Ramos (cell line): ENCODE results near the gene ST6GALNAC6.

Source experiments
- in situ Hi-C: fragments of 300-500 bp; cut with MboI; formaldehyde crosslinking; loops from one replicate; pipeline ENCODE4 v1.14.3; 2022; ENCODE audit warnings: low sequenced_read_pairs; ENCODE audit not compliant: unreplicated experiment

Gene ST6GALNAC6, protein sequence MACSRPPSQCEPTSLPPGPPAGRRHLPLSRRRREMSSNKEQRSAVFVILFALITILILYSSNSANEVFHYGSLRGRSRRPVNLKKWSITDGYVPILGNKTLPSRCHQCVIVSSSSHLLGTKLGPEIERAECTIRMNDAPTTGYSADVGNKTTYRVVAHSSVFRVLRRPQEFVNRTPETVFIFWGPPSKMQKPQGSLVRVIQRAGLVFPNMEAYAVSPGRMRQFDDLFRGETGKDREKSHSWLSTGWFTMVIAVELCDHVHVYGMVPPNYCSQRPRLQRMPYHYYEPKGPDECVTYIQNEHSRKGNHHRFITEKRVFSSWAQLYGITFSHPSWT

DNA sequence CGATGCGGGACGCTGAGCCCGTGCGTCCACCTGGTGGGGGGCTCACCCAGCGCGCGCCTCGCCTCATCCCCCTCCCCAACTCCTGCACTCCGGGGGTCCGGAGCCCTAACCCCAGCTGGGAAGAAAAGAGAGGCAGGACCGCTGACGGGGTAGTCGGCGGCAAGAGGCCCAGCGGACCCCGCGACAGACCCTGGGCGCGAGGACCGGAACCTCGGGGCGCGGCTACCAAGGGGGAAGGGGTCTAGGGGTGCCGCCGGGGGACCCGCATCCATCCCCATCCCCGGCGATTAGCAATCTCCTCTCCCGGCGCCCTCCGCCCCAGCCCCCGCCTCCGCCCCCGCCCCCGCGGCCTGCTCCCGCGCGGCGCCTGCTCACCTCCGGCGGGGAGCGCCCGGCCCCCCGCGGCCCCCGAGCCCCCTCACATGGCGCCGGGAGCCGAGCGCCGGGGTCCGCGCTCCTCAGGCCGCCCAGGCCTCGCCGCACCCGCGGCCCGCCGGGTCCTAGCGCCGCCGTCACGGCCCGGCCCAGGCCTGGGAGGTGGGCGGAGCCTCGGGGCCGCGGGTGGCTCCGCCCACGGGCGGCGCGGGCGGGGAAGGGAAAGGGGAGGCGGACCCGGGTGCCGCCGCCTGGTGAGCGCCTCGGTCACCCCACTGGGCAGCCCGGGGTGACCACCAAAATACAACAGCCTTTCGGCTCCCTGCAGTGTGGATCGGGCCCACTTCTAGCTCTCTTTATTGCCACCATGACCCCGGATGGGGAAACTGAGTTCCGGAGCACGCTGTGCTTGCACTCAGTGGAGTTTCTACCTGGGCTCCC, at the start of gene ST6GALNAC6:
TSS of gene ST6GALNAC6 (minus strand) at position 476 of the 816 bp plus-strand sequence. CDS start 1,622 bp downstream, outside the sequence.
- in situ Hi-C loops: no loop called here

DNA sequence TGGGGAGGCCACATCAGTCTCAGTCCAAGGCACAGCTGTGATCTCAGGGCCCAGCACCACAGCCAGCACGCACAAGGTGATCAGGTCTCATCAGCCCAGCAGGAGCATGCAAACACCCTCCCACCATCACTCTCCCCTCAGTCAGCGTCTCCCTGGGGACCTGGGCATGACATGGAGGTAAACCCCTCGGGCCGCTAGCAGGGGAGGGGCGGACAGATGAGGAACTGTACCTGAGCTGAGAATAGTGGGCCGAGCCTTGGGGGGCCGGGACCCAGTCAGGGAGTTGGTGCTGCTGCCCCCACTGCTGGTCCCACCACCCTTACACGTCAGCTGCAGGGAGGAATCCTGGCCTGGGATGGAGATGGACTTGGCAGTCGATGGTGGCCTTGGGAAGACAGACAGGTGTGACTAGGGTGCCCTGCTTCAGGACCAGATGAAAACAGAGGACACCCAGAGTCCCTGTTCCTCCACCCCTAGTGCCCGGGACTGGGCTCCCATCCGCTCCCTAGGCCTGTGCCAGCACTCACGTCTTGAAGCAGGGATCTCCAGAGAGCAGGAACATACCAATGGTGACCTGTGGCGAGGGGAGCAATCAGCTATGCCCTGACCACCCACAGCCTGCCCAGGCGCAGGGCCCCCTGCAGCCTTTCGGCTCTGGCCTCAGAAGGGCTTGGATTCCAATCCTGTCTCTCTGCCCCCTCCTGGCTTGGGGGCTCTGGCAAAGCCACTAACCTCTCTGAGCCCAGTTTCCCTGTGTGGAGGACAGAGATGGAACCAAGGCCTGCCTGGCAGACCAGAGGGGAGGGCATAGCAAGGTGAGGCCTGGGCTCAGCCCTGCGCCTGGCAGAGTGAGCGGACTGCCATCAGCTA, 48.7 kb upstream of the ST6GALNAC6 start:
- in situ Hi-C loops: loop anchor here (5.0 kb wide), 1 partner anchor 84 kb away; no protein-coding TSS in a partner anchor

DNA sequence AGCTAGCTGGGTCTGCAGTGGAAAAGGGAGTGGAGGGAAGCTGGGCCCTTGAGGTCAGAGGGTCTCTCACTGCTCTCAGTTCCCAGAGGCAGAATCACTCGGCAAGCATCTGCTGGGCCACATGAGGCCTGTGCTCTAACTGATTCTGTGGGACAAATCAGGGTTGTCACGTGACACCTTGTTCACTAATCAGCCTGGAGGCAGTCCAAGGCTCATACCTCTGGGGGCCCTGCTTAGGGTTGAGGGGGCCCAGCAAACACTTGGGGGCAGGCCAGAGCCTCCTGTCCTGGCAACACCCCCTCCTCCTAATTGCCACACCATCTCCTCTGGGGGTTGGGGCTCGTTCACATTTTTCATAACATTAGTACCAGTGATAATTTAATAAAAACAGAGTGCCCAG, 47.3 kb upstream of the ST6GALNAC6 start:
- in situ Hi-C loops: loop anchor here (5.0 kb wide), 1 partner anchor 86 kb away; no protein-coding TSS in a partner anchor

- in situ Hi-C loops: loop anchor here (5.0 kb wide), 1 partner anchor 86 kb away; no protein-coding TSS in a partner anchor
Observed at GRCh38 chr9:127945942-127946341, 46.5 kb upstream of the ST6GALNAC6 start.

GRCh38 chr9:127945338-127945737, 45.9 kb upstream of the ST6GALNAC6 start:
- in situ Hi-C loops: loop anchor here (5.0 kb wide), 1 partner anchor 87 kb away; no protein-coding TSS in a partner anchor

GRCh38 chr9:127944586-127945218, 45.3 kb upstream of the ST6GALNAC6 start:
- in situ Hi-C loops: loop anchor here (5.0 kb wide), 1 partner anchor 88 kb away; no protein-coding TSS in a partner anchor

GRCh38 chr9:127943731-127944144, 44.3 kb upstream of the ST6GALNAC6 start:
- in situ Hi-C loops: no loop called here

DNA sequence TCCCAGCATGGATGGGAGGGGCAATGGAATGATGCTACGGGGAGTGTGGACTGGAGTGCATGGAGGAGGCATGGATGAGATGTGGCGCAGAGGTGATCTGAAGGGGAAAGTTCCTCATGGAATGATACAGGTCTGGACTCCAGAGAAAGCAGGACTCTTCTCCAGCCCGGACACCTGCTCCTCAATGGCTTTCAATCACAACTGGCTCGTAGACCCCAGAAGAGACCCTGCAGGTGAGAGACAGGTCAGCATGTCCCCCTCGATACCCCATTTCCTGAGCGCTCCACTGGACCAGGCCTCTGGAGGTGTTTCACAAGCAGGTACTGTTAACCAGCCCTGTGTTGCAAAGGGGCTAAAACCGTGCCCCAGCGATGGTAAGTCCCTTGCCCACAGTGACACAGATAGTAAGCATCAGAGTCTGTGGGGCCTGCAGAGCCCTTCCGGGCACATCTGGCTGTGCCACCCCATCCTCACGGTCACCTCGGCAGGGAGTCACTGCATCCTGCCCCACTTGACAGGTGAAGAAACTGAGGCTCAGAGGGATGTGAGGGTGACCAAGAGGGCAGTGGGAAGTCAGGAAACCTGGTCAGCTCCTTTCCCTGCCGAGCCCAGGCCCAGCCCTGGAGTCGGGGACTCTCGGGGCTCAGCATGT, 43.7 kb upstream of the ST6GALNAC6 start:
- in situ Hi-C loops: no loop called here

DNA sequence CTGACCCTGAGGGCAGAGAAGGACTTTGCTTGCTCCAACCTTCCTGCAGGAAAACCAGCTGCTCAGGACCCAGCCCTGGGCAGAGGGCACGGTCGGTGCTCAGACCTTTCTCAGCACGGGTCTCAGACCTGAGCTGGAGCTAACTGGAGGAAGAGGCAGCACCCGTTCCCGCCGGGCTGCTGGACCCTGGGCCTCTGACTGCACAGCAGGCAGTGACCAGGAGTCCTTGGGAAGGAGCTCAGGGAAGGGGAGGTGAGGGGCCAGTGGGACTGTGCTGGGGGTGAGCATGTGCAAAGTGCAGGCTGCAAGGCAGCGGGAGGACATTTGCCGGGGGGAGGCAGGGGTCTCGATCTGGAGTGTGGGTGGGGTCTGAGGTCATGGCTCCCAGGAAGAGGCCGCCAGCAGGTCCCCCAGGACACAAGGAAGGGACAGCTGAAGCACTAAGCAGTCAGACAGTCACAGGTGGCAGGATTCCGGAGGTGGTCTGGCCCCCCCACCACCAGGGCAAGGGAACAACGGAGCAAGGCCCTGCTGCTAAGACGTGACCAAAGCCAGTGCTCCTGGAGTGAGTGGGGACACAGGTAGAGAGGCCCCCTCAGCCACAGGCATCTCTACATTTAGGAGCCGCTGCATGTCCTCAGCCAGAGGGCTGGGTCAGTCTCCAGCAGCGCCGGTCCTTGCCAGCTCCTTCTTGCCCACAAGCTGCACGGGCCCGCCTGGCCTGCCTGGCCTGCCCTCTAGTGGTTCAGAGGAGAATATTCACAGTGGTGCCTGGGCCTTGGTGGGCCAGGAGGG, 43.0 kb upstream of the ST6GALNAC6 start:
- in situ Hi-C loops: no loop called here

GRCh38 chr9:127941961-127942215, 42.5 kb upstream of the ST6GALNAC6 start:
- in situ Hi-C loops: no loop called here

DNA sequence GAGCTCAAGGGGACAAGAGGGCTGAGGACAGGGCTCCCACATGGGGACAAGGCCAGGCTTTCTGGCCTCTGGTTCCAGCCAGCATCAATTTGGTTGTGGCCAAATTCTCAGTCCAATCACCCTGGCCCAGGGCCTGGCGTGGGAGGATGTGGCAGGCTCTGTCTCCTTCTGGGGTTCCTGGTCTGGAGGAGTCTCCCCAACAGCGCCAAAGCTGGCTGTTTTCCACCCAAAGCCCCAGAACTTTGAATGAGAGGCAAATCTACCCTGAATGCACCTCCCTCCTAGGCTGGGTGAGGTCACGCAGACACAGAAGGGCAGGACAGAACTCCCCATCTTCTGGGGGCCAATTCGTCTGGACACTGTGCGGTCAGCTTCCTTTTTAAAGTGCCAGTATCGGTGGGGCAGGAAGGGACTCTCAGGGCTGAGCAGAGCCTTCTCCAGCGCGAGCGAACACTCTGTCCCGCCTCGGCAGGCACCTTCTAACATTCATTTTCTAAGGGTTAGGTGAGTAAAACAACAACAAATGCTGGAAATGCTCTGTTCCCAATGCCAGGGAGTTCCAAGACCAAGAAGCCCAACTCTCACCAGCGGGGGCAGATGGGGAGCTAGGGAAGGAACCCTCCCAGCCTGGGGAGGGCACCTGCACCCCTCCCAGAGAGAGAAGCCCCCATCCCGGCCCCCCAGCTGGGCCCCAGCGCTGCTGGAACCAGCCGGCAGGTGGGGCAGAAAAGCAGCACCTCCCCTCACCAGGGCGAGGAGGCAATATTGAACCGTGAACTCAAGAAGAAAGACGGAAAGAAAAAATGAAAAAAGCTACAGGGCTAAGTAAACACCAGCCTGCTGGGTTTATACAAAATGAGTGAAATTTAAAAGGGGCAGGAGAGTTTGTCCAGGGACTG, 41.9 kb upstream of the ST6GALNAC6 start:
- in situ Hi-C loops: no loop called here

DNA sequence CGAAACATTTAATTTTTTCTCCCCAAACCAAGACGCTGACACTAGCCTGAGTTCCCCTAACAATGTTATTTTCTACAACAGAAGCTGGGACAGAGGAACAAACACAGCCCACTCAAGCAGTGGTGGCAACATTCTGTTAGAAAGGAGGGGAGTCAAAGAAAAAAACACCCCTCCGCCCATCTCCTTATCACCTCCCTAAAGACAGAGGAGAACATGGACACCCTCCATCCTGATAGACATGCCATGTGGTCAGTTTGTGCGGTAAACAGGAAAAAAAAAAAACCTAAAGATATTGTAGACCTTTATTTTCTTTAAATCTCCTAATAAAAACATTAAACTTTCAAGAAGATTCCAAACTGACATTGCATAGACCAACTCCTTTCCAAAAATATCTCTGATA, 41.2 kb upstream of the ST6GALNAC6 start:
- in situ Hi-C loops: no loop called here

DNA sequence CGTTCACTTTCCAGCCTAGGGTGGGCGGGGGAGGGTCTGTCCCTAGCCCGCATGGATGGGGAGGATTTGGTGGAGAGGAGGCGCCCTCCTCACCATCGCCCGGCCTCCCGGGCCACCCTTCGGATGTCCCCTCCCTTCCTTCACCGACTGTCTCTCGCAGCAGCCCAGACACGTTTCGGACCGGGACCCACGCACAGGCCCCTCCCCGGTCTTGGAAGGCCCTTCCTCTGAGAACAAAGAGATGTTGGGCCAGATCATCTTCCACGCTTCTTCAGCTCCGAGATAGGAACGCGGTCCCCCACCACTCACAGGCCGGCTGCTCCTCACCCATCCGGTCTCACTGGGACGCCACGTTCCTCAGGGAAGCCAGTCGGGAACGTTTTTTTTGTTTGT, 38.9 kb upstream of the ST6GALNAC6 start:
- in situ Hi-C loops: no loop called here

- in situ Hi-C loops: no loop called here
Observed at GRCh38 chr9:127937388-127938297, 38.2 kb upstream of the ST6GALNAC6 start, which contains the start of gene DPM2. Gene DPM2, minus strand, starts transcription at chr9:127937854. Its CDS starts 34 bp downstream, at chr9:127937820.

GRCh38 chr9:127937056-127937387, 37.6 kb upstream of the ST6GALNAC6 start:
- in situ Hi-C loops: no loop called here

- in situ Hi-C loops: no loop called here
Observed at GRCh38 chr9:127936347-127936852, 37.0 kb upstream of the ST6GALNAC6 start.
